Ishikawa (cell line): ENCODE measurements around the gene TAGLN3.
A peak's percentile ranks its signal among the peaks of the same experiment; 100 is the strongest.

ENCODE experiments used
- CEBPB ChIP-seq: IDR thresholded peaks from 2 replicates; pipeline ENCODE4 v1.6.1; 2012
- CREB1 ChIP-seq: IDR thresholded peaks from 2 replicates; pipeline ENCODE4 v1.6.1; 2012; ENCODE audit warnings: low read depth
- EGR1 ChIP-seq: IDR thresholded peaks from 2 replicates; pipeline ENCODE4 v1.6.1; 2012
- EP300 ChIP-seq: IDR thresholded peaks from 2 replicates; pipeline ENCODE4 v1.6.1; 2012; ENCODE audit warnings: borderline replicate concordance
- FOXM1 ChIP-seq: IDR thresholded peaks from 2 replicates; pipeline ENCODE4 v1.6.1; 2012; ENCODE audit warnings: low read depth, borderline replicate concordance
- MAX ChIP-seq: IDR thresholded peaks from 2 replicates; pipeline ENCODE4 v1.6.1; 2012
- NFIC ChIP-seq: IDR thresholded peaks from 2 replicates; pipeline ENCODE4 v1.6.1; 2012
- RAD21 ChIP-seq: IDR thresholded peaks from 2 replicates; pipeline ENCODE4 v1.6.1; 2012; ENCODE audit warnings: low read depth
- REST ChIP-seq: IDR thresholded peaks from 2 replicates; pipeline ENCODE4 v1.6.1; 2012; ENCODE audit warnings: low read depth, mild to moderate bottlenecking
- TAF1 ChIP-seq: IDR thresholded peaks from 2 replicates; pipeline ENCODE4 v1.6.1; 2012; ENCODE audit warnings: low read depth, mild to moderate bottlenecking
- TCF12 ChIP-seq: IDR thresholded peaks from 2 replicates; pipeline ENCODE4 v1.6.1; 2012; ENCODE audit warnings: low read depth
- TEAD4 ChIP-seq: IDR thresholded peaks from 2 replicates; pipeline ENCODE4 v1.6.1; 2012
- USF1 ChIP-seq: IDR thresholded peaks from 2 replicates; pipeline ENCODE4 v1.6.1; 2012
- YY1 ChIP-seq: IDR thresholded peaks from 2 replicates; pipeline ENCODE4 v1.6.1; 2012; ENCODE audit warnings: low read depth
- ZBTB7A ChIP-seq: IDR thresholded peaks from 2 replicates; pipeline ENCODE4 v1.6.1; 2012; ENCODE audit warnings: low read depth

Gene TAGLN3

GRCh38 chr3:111998636-111999483 lies at the start of gene TAGLN3:
Gene TAGLN3, plus strand, starts transcription at chr3:111998922. Its CDS starts 501 bp downstream, at chr3:111999423.
- TF ChIP-seq USF1 (no peak), FOXM1 (no peak), ZBTB7A (peak; percentile 57; the same call in 1 of the 2 replicates), MAX (peak; percentile 35; the same call in 1 of the 2 replicates)

- no peak for TF ChIP-seq REST
- TF ChIP-seq TAF1: no peak
- TF ChIP-seq YY1: no peak
- TF ChIP-seq USF1: no peak
- no peak for TF ChIP-seq MAX
- TF ChIP-seq CEBPB: no peak
- no peak for TF ChIP-seq ZBTB7A
- TF ChIP-seq EGR1: no peak
- no peak for TF ChIP-seq EP300
- TF ChIP-seq RAD21: no peak
- no peak for TF ChIP-seq TCF12
- no peak for TF ChIP-seq TEAD4
- TF ChIP-seq CREB1: no peak
- no peak for TF ChIP-seq FOXM1
- TF ChIP-seq NFIC: no peak
Measured at GRCh38 chr3:111949712-111950111, 49.0 kb upstream of the TAGLN3 start.

GRCh38 chr3:111951032-111951431 lies 47.7 kb upstream of the TAGLN3 start:
- TF ChIP-seq CREB1 (no peak), REST (peak; percentile 28; the same call in 1 of the 2 replicates)

GRCh38 chr3:111952086-111952485 lies 46.6 kb upstream of the TAGLN3 start:
- TF ChIP-seq EP300: no peak
- no peak for TF ChIP-seq NFIC
- TF ChIP-seq RAD21: no peak
- no peak for TF ChIP-seq EGR1
- TF ChIP-seq TEAD4: no peak

- TF ChIP-seq CEBPB (no peak), EP300 (no peak), NFIC (no peak), RAD21 (no peak), ZBTB7A (no peak), YY1 (no peak), TCF12 (no peak), REST (no peak), TEAD4 (no peak)
Measured at GRCh38 chr3:111952866-111953450, 45.8 kb upstream of the TAGLN3 start.
